DMS53 treated with DMSO at 0.1 percent for 48 hours (cell line): ENCODE measurements around the gene BCL2L11.

ENCODE experiments used
- DNase-seq: peaks from one replicate; lab custom pipeline; 2025; ENCODE audit not compliant: unreplicated experiment; lab: John Stamatoyannopoulos, UW

The BCL2L11 gene

DNA sequence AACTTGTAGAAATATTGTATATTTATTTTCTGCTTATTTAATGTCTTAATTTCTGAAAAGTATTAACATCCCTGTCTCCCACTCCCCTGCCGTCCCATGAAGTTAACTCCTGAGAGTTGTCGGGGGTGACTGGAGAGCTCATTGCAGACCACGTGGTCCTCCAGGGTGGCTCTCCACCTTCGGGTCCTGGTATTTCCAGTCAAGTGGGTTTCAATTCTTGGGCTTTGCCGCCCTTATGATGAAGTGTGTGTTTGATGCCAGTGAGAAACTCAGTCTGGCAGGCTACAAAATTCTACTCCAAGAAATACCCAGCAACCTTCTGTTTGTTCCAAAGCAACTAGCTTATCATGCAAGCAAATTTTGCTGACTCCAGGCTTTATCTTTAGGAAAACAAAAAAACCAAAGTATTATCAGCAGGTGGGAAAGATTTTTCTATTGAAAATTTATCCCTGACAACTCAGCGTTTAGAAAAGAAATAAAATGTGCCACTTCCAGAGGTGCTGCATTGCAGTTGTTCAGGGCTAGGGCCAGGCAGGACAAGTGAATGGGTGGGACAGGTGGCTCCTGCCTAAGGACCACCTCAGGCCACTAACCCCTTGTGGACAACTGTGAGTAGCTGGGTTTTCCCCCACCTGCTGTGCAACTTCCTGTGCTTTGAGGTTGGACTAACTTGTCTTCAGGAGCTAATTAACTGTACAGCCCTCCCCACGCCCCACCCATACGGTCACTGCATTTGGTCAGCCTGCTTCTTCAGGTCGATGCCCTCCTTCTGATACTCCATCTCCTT lies 46.6 kb downstream of the BCL2L11 start:
- no peak for DNase-seq

DNA sequence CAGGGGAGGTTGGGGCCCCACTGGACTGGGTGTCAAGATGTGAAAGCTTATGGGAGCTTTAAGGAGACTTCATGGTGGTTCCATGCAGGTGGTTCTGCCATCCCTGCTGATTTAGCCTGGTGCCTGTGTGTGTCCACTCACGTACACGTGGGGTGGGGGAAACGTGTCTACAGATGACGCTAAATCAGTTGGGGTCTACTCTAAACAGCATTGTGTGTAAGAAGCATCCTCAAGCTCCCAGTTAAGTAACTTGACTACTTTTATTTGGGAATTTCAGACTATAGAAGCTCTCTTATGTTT lies 47.1 kb downstream of the BCL2L11 start:
- DNase-seq = no peak

DNA sequence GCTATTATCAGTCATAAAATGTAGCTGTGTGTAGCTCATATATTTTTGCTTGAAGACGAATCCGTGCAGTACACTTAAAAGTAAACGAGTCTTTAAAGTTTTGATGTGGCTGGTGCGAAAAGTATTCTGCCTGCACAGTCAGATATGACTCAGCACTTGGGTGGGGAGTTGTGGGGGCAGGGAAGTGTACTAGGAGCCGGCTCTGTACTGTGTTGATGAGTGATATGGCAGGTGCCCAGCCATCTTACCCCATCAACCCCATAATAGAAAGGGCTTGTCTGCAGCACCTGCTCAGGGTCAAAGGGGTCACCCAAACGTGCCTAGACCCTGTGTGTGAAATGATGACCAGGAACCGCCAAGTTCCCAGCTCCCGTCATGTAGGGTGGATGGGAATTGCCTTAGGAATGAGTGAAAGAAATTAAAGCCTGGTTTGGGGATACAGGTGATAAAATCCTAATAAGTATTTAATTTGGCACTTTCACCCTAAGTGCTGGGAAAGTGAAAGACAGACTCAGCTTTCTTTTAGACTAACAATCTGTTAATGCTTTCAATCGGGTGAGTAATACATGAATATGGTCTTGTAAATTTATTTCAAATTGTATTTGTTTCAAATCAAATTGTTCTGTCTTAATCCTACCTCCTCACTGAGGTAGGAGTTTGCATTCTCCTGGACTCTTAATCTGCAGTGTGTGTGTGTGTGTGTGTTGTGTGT lies 48.0 kb downstream of the BCL2L11 start:
- DNase-seq = no peak

DNA sequence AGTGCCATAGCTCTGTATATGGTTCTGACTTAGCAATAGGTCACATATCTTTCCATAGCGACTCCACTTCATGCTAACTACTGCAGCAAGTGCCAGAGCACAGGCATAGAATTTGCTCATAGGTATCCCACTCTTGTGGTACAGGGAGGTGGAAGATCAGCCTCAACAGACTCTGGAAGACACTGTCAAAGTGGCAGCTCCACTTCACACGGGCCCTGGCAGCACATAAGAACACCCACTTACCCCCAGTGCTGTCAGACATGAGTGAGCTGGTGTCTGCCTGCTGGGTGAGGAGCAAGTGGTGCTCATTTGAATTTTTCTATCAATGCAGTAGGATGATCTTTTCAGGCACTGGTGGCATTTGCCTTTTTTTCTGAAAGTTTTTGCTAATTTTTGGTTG lies 48.6 kb downstream of the BCL2L11 start:
- no peak for DNase-seq

DNA sequence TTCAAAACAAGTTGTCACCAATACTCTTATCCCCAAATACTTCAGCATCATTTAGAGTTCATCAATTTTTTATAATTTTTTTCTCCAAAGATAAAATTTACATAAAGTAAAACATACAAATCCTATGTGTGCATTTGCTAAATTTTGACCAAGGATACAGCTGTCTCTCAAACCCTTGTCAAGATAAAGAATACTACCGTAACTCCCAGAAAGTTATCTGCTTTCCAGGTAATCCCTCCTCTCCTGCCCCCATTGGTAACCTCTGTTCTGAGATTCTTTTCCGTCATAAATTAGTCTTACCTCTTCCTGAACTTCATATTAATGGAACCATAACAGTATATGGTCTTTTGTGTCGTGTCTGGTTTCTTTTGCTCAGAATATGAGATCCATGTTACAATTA lies 49.2 kb downstream of the BCL2L11 start:
- no peak for DNase-seq

DNA sequence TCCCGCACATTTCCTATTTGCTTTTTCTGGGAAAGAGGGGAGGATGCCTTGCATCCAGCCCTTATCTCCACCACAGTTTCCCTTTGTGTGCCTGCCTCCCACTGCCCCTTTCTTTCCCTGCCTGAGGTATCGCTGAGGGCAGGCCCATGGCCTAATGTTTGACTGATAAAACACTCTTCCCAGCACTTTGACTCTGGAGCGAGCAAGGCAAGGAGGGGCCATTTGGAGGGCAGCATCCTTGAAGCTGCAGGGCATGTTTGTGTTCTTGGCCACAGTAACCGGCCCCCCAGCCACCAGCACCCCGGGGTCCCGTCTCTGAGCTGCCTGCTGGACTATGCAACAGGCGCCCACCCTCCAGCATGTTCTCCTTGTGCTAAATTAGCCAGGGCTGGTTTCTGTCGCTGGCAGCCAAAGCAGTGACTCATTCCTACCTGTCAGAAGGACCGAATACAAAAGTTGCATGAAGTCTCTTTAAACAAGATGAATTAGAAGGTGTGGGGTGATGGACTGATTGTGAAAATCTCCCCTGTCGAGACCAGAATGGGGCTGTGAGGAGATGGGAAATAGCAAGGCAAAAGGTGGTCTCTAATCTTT lies 50.7 kb downstream of the BCL2L11 start:
- no peak for DNase-seq

DNA sequence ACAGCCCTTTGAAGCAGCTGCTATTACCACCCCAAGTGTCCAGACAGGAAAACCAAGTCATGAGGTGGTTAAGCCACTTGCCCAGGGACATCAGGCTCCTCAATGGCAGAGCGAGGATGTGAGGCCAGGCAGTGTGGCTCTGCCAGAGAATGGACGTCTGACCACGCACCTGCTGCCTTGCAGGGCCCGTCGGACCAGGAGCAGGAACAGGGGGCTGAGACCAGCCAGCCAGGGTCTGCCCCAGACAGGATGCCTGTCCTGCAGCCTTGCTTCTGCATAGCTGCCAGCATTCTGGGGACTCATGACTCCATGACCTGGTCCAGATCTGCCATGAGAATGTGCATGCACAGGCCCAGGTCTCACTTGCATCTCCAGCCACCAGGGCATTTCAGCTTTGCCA lies 52.0 kb downstream of the BCL2L11 start:
- no peak for DNase-seq

DNA sequence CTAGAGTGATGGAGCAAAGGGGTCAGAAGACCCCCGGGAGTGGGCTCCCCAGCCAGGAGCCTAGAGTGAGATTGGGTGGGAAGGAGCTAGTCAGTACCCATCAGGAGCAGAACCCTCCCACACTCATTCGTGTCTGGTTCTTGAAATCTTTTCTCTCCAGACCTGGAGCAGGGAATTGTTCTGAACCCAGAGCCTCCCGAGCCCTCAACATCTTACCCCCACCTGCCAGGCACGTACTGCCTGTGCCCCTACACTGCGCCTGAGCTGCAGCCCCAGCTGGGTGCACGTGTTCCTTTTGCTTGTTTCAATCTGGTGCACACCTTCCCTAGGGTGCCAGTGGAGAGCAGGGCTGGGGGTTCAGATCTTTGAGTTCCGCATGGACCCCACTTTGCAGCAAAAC lies 52.6 kb downstream of the BCL2L11 start:
- DNase-seq = no peak

DNA sequence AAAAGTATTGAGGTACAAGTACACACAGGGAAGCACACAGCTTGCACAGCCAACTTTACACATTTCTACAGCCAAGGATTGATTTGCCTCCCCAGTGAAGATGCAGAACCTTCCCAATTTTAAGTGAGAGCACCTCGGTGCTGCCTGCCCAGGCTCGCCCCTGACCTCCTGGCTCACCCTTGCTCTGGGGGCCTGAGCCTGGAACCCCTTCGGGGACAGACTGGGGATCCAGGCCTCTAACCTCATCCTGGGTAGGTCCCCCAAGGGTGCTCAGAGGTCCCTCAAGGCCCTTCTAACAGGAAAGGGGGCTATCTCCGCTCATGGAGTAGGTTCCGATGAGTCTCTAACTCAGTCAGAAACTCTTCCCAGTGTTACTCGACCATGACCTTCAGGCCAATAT lies 53.1 kb downstream of the BCL2L11 start:
- no peak for DNase-seq

DNA sequence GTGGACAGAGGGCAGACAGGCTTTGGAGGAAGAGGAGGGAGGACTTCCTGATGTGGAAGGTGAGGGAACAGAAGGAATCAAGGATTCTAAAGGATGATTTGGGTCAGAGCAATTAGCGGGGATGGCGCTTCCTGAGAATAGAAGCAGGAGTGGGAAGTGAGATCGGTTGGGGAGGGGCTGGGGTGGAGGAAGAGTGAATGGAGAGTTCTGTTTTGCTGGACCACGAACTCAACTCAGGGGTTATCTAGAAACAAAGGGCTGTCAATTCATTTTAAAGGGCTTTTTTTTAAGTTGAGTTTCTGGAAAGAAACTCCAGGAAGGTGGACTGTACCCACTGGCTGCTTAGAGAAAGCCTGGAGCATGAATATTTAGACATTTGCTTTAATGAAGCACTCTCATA lies 54.9 kb downstream of the BCL2L11 start:
- DNase-seq = no peak

DNA sequence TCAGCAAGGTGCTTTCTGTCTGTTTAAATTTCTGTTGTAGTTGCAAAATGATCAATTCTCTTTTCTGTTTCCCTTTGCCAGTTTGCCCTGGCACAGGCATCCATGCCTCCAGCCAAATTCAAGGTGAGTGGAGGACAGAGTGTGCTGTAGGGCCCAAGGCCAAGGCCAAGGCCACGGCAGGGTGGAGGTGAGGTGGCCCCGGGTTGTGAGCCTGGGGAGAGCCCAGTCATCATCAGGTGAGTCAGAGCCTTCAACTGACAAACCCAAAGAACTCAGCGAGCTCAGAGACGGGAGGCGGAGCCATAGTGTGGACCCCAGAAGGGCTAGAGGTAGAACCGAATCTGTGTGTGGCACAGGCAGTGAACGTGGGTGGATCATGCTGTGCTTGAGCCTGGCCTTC lies 55.7 kb downstream of the BCL2L11 start:
- DNase-seq = no peak

DNA sequence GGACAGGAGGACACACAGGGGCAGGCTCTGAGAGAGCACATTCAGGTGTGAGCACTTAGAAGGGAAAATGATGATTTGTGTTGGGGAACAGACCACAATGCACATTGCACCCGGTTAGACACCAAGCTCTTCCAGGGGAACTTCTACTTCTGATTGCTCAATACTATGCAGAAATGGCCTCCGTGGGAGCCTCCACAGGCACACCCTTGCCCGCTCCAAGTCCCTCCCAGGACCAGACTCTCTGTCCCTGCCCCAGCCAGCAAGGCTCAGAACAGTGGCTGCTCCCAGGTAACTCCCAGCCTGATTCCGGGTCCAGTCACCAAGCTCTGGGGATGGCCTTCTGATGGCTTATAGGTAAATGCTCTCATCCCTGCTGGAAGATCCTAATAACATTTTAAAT lies 56.2 kb downstream of the BCL2L11 start:
- DNase-seq = no peak

DNA sequence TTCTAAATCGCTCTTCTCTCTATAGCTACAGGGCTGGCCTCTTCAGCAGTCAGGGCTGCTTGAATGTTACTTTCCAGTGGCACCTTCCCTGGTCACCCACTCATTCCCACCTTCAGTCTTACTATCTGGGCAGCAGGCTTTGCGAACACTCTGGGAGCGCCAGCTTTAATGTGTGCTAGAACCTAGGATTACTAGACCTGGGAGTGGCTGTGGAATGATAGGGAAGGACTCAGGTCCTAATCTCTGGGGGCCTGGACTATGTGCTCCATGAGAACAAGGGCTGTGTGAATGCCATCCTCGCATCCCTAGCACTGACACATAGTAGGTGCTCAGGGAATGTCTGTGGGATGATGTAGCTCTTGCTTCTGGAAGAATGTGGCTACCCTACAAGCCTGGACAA lies 57.6 kb downstream of the BCL2L11 start:
- no peak for DNase-seq

DNA sequence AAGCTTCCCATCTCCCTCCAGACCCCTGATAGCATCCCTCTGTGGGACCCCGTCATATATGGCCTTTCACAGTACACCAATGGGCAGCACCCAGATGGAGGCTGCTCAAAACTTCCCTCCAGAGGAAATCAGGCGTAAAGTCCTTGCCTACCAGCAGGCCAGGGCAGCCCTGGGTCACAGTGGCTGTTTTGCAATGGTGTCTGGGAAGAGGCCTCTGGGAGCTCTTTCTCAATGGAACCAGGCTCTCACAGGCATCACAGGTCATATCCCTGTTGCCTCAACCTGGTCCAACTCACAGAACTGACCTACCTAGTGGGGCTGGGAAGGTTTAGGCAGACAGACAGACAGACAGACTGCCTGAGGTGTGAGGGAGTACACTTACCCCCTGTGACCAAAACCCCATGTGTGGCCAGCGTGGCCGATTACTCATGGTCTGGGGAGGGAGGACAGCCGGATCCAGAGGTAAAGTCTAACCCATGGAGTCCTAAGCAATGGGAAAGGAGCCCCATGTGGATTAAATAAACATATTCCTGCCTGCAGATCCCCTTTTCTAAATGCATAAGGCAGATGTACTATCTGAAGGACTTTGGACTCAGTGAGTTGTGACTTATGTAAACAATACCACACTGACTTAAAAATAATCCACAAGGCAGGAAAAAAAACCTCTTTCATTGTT lies 58.2 kb downstream of the BCL2L11 start:
- peak; percentile 77 for DNase-seq

DNA sequence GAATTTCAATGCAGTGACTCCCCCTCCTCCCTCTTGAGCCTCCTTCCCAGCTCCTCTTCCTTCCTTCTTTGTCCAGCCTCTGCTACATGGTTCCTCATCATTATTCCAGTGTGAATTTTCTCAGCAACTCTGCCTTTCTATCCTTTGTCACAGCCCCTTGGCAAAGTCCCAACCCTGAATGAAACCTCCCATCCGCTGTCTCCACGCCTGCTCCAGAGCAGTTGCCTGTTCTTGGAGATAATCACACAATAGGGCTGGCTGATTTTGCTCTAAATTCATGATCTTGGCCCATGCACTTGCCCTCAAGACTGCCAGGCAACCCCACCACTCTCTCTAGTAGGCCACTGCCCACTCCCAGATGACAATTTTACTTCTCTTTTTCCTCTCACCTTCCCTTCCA lies 61.4 kb downstream of the BCL2L11 start:
- DNase-seq = no peak

DNA sequence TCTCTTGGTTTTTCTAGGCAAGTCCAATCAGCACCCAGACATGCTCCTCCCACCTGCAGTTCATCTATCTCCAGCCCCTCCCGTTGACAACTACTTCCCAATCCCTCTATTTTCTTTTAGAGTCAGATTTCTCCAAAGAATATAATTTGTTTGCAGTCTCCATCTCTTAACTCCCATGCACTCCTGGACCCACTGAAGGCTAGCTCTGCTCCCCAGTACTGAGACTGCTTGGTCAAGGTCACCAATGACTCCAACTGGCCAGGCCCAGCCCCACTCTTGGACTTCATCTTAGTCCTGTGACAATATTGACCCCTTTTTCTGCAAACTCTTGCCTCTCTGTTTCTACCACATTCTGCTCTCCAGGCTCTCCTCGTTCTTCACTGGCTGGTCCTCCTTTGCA lies 62.0 kb downstream of the BCL2L11 start:
- no peak for DNase-seq

DNA sequence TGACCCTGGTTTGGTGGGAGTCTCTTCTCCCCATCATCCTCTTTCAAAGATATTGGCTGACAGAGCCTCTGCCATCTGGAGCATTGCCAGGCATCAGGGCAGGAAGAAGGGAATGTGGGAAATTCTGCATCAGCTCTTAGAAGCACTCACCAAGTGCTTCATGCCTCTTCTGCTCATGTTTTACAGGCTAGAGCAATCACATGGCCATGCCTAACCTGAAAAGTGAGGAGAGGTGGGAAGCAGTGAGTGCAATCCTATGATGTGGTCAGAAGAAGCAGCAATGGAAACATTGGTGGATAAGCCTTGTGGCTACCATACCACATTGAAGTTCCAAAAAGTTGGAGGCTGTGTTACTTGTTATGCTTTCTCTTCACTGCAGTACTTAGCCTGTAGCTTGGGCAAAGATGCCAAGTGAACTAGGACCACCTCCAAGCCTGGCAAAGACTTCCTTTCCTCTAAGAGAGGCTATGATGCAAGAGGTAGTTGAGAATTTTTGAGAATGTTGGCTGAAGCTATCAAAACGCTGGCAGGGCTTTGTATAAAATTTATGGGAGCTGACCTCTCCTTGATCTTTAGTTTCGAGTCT lies 64.1 kb downstream of the BCL2L11 start:
- DNase-seq = no peak

DNA sequence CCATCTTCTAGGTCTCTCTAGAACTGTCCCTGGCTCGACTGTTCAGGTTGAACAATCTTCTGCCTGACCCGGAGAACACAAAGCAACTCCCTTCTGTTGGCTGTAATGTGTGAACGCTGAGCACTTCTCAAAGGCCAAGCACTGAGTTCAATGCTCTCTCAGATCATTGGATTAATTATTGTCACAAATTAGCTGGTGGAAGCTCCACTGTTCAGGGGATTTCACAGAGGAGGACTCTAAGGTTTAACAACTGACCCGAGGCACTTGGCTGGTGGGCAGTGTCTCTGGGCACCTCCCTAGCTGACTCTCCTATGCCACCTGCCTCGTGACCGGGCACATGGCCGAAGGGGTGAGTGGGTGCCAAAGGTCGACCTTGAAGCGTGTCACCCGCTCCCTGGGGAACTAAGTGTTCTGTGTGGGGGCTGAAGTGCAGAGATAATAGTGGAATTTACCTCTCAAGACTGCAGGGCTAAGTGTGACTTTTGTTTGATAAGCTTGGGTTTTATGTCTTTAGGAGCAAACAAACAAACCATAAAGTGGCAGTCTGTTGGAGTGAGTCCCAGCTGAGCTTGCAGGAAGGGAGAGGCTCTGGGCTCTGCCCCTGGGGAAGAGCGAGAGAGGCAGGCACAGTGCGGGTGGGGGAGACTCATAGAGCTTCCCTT lies 64.8 kb downstream of the BCL2L11 start:
- DNase-seq = peak; percentile 18

DNA sequence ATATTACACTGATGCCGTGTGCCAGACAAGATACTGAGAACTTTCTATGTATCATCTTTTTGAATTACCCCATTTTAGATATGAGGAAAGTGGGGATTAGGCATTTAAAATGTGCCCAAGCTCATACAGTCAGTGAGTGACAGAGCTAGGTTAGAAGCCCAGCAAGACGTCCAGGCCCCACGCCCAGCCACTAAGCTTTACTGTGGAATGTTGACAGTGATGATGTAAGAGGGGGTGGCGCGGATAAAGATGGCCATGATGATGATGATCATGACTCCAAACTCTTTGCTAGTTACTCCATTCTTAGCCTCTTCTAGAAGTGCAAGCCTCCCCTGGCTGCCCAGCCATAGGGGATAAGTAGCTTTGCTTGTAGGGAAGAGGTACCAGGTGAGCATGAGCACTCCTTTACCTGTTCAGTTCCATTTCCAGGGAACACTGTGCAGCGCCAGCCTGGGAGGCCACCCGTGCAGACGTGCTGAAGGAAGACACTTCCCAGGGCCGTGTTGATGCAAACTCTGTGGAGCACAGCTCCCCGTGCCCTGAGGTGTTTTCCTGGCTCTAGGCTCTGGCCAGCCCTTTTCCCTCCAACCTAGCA lies 65.5 kb downstream of the BCL2L11 start:
- no peak for DNase-seq

DNA sequence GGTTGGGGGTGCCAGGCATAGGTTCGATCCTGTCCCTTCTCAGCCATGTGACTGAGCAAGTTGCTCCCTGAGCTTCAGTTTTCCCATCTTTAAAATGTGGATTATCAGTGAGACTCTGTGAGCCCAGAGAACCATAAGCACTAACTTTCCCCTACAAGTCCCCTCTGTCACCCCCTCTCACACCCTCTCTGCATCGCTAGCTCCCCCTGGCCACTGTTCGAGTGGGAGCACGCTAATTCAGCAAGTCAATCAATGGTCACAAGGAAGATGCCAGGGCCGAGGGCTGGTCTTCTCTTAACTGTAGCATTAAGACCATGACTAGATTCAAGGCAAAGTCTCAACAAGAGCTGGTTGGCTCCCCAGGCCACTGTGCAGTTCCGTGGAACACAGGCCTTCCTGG lies 66.2 kb downstream of the BCL2L11 start:
- no peak for DNase-seq

DNA sequence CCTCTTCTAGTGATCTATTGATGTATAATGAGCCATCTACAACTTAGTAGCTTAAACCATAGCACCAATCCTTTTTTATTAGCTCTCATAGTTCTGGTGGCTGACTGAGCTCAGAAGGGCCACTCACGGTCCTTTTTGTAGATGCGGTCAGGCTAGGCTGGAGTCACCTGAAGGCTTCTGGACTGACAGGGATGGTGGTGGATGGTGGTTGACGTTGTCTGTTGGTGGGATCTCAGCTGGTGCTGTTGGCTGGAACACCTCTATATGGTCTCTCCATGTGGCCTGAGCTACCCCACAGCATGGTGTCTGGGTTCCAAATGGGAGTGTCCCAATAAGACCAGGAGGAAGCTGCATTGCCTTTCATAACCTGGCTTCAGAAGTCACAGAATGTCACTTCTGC lies 68.0 kb downstream of the BCL2L11 start:
- no peak for DNase-seq
